ENCODE data around the gene CLASRP. TPM values are rescaled to one million over a fixed set of nuclear protein-coding genes. Genes with fewer than 3 reads are reported as not detected.

CLASRP gene
- total RNA-seq, 1 experiment from 2014 or later, result 79.9 TPM

GRCh38 chr19:45056831-45057230 lies 18.0 kb downstream of the CLASRP start (continued):
- TF ChIP-seq CTCF (IDR thresholded peaks at IDR 0.05 in 2 of 3, conservative IDR thresholded peaks at IDR 0.05 in 1 of 3; ENCODE audit: borderline replicate concordance in 1 of 3, insufficient read depth in 1 of 3, low read depth in 2 of 3, low read length in 2 of 3) (no peak), ELF1 (IDR thresholded peaks at IDR 0.05; ENCODE audit: borderline replicate concordance, low read depth) (no peak)

- Histone ChIP-seq H3K9ac (ENCODE audit: low read length) (no peak overlapping the region), H3K27me3 (ENCODE audit: insufficient read depth, low read length) (no peaks in the 10 kb centered on the region), H3K9me3 (ENCODE audit: control insufficient read depth in 1 of 2, insufficient read depth in 1 of 2, low read depth in 1 of 2, low read length in 2 of 2) (no peaks in the 10 kb centered on the region), H3K4me2 (ENCODE audit: low read length) (no peak overlapping the region), H3K9me2 (ENCODE audit: insufficient read depth) (no peaks in the 10 kb centered on the region), H3K79me2 (ENCODE audit: insufficient read depth, low read length) (peaks cover 31% of the 10 kb centered on the region), H3K4me1 (ENCODE audit: control insufficient read depth in 1 of 2, insufficient read depth in 2 of 2, low read length in 2 of 2) (no peaks in the 10 kb centered on the region), H3K27ac (ENCODE audit: low read depth, low read length) (no peak overlapping the region), H3K4me3 (replicated peaks in 1 of 2; ENCODE audit: low read depth in 1 of 2, low read length in 2 of 2) (no peak overlapping the region), H4K20me1 (ENCODE audit: insufficient read depth) (peaks cover under 1% of the 10 kb centered on the region; the same call in 1 of the 2 replicates), H2AFZ (ENCODE audit: low read depth, low read length, poor library complexity, severe bottlenecking) (no peak overlapping the region), H3K36me3 (ENCODE audit: control insufficient read depth in 1 of 2, insufficient read depth in 2 of 2, low read length in 2 of 2) (peaks cover 42 to 51% of the 10 kb centered on the region in 2 experiments; a peak in 3 of 4 replicates)
- DNase-seq (ENCODE audit: low read depth, low spot score), result no peak
- ATAC-seq, result peak; percentile 11; the same call in 1 of the 2 replicates
- BruUV-seq (replicated peaks), result no TSS peak
- no peak for TF ChIP-seq FOSL1 (IDR thresholded peaks at IDR 0.05; ENCODE audit: low read depth)
- no peak for TF ChIP-seq ATF3 (IDR thresholded peaks at IDR 0.05)
- no peak for TF ChIP-seq EGR1 (IDR thresholded peaks at IDR 0.05; ENCODE audit: low read depth)
- TF ChIP-seq REST (IDR thresholded peaks at IDR 0.05; ENCODE audit: low read depth), result no peak
- TF ChIP-seq RAD21 (IDR thresholded peaks at IDR 0.05; ENCODE audit: low read depth), result no peak
- no peak for TF ChIP-seq SRF (IDR thresholded peaks at IDR 0.05; ENCODE audit: low read depth)
- no peak for TF ChIP-seq ZBTB33 (IDR thresholded peaks at IDR 0.05; ENCODE audit: extremely low read depth, insufficient replicate concordance, low read length)
- no peak for TF ChIP-seq MAX (IDR thresholded peaks at IDR 0.05)
- no peak for TF ChIP-seq EZH2phosphoT487 (IDR thresholded peaks at IDR 0.05; ENCODE audit: borderline replicate concordance)
- TF ChIP-seq SP1 (IDR thresholded peaks at IDR 0.05; ENCODE audit: low read depth), result no peak
- RAD21 ChIA-PET (ENCODE audit: low non-redundant PET in 1 of 2, low total read pairs in 2 of 2, uncharacterized antibody in 2 of 2, unreplicated experiment in 2 of 2), result no interaction called here
- POLR2A ChIA-PET, result no interaction called here
- CTCF ChIA-PET, result no interaction called here
- intact Hi-C loops (cut with micrococcal nuclease), result loop anchor here (5.0 kb wide), 1 partner anchor 155 kb away; no protein-coding TSS in a partner anchor
Measured at GRCh38 chr19:45057444-45057843, 18.6 kb downstream of the CLASRP start.

Data from HCT116 (cell line).